Ascending aorta (tissue), 2 donors: ENCODE measurements around the gene SYPL2. TPM values are rescaled to one million over a fixed set of nuclear protein-coding genes. Genes with fewer than 3 reads are reported as not detected.

Source experiments
- DNase-seq, 2 donors: peaks; one replicate each; pipeline ENCODE4 v3.0.0-alpha.2; 2019; ENCODE audit warnings: low spot score in 2 of 2
- H3K27ac ChIP-seq, 2 donors: fragments of 200-600 bp; sonication (generic); one replicate each; pipeline ENCODE4 v1.5.1; 2016 to 2017; ENCODE audit warnings: mild to moderate bottlenecking in 1 of 2
- H3K27me3 ChIP-seq: fragments of 200-600 bp; sonication (generic); one replicate; pipeline ENCODE4 v1.5.1; 2017
- H3K36me3 ChIP-seq, 2 donors: fragments of 200-600 bp; sonication (generic); one replicate each; pipeline ENCODE4 v1.5.1; 2016
- H3K4me1 ChIP-seq, 2 donors: fragments of 200-600 bp; sonication (generic); one replicate each; pipeline ENCODE4 v1.5.1; 2016 to 2017; ENCODE audit warnings: mild to moderate bottlenecking in 1 of 2
- H3K4me3 ChIP-seq, 2 donors: fragments of 200-600 bp; sonication (generic); one replicate each; pipeline ENCODE4 v1.5.1; 2016 to 2017; ENCODE audit warnings: mild to moderate bottlenecking in 1 of 2
- H3K9me3 ChIP-seq, 2 donors: fragments of 200-600 bp; sonication (generic); one replicate each; pipeline ENCODE4 v1.5.1; 2016
- CTCF ChIP-seq, 3 experiments: fragments of 200-600 bp in 2 of 3; fragments of 450-650 bp in 1 of 3; sonication (generic) in 2 of 3; IDR thresholded peaks; one replicate each; pipeline ENCODE4 v1.5.1; 2016 to 2019; ENCODE audit warnings: antibody characterized with exemption in 3 of 3, mild to moderate bottlenecking in 1 of 3, moderate library complexity in 1 of 3
- intact Hi-C: fragments of 100-400 bp; cut with DNase I; formaldehyde crosslinking; loops from one replicate; pipeline ENCODE4 v1.15.1; 2023
- total RNA-seq: library from RNA; depleted of rRNA; stranded (reverse); fragments of >200 nt; gene quantifications from one replicate; pipeline ENCODE4 v1.1.0, GENCODE V29; 2016

SYPL2 gene
- 8.1 TPM for total RNA-seq

- no peaks in the 10 kb centered on the region for H3K9me3 ChIP-seq
- no peaks in the 10 kb centered on the region for H3K4me1 ChIP-seq
- peak within 1 kb of the TSS; percentile 74 to 92 for H3K27ac ChIP-seq
- no peaks in the 10 kb centered on the region for H3K27me3 ChIP-seq
- intact Hi-C loops, result loop anchor here (1.0 to 2.0 kb wide), 3 partner anchors 17 to 66 kb away; partner anchors contain the start of gene ATXN7L2
- TF ChIP-seq CTCF (IDR thresholded peaks at IDR 0.05), result peak in 1 of 3 experiments; percentile 9
- DNase-seq, result peak in 1 of 2 donors; percentile 82
- H3K4me3 ChIP-seq, result peak within 1 kb of the TSS; percentile 57 to 91
- H3K36me3 ChIP-seq, result no peaks in the 10 kb centered on the region
Measured at GRCh38 chr1:109466452-109467300, at the start of gene SYPL2. SYPL2 (plus strand) TSS chr1:109466546; CDS start chr1:109466844, 298 bp downstream.

- intact Hi-C loops, result no loop called here
- DNase-seq, result no peak
- Histone ChIP-seq H3K36me3 (peaks cover 16 to 31% of the 10 kb centered on the region in 2 donors), H3K9me3 (no peaks in the 10 kb centered on the region), H3K4me1 (peaks cover 4 to 12% of the 10 kb centered on the region in 2 donors), H3K27me3 (no peaks in the 10 kb centered on the region), H3K4me3 (no peak overlapping the region), H3K27ac (no peak overlapping the region)
- no peak for TF ChIP-seq CTCF (IDR thresholded peaks at IDR 0.05)
Measured at GRCh38 chr1:109423498-109423897, 42.8 kb upstream of the SYPL2 start.

- Histone ChIP-seq H3K27me3 (no peaks in the 10 kb centered on the region), H3K9me3 (no peaks in the 10 kb centered on the region), H3K4me1 (peaks cover 4 to 12% of the 10 kb centered on the region in 2 donors), H3K27ac (peak overlapping the region; percentile 78 to 87), H3K4me3 (peak overlapping the region; percentile 77 to 87), H3K36me3 (peaks cover 6 to 10% of the 10 kb centered on the region in 2 donors)
- TF ChIP-seq CTCF (IDR thresholded peaks at IDR 0.05), result no peak
- intact Hi-C loops, result loop anchor here (1.0 to 5.0 kb wide), 5 partner anchors 58 to 463 kb away; partner anchors contain the start of genes ATXN7L2, CLCC1 and PSRC1
- peak; percentile 19 to 81 for DNase-seq
Measured at GRCh38 chr1:109425391-109426280, 40.7 kb upstream of the SYPL2 start.

- intact Hi-C loops, result loop anchor here (1.0 to 5.0 kb wide), 6 partner anchors 40 to 464 kb away; partner anchors contain the start of genes ATXN7L2, CLCC1, PSRC1 and SYPL2
- TF ChIP-seq CTCF (IDR thresholded peaks at IDR 0.05), result no peak
- peaks cover 4 to 12% of the 10 kb centered on the region in 2 donors for H3K4me1 ChIP-seq
- DNase-seq, result peak; percentile 97 to 99
- H3K4me3 ChIP-seq, result peak within 1 kb of the TSS; percentile 77 to 87
- no peaks in the 10 kb centered on the region for H3K9me3 ChIP-seq
- H3K27me3 ChIP-seq, result no peaks in the 10 kb centered on the region
- H3K27ac ChIP-seq, result peak within 1 kb of the TSS; percentile 87
- H3K36me3 ChIP-seq, result peaks cover 0 to under 1% of the 10 kb centered on the region in 2 donors
Measured at GRCh38 chr1:109426281-109427170, 39.8 kb upstream of the SYPL2 start, which contains the start of gene PSMA5. PSMA5 (minus strand) TSS chr1:109426448; CDS start chr1:109426330, 118 bp downstream.
